ENCODE measurements around the gene LRRC55. TPM values are rescaled to one million over a fixed set of nuclear protein-coding genes. Genes with fewer than 3 reads are reported as not detected.

LRRC55 gene
- total RNA-seq, 1 experiment from 2014 or later, result 0.79 TPM

DNA sequence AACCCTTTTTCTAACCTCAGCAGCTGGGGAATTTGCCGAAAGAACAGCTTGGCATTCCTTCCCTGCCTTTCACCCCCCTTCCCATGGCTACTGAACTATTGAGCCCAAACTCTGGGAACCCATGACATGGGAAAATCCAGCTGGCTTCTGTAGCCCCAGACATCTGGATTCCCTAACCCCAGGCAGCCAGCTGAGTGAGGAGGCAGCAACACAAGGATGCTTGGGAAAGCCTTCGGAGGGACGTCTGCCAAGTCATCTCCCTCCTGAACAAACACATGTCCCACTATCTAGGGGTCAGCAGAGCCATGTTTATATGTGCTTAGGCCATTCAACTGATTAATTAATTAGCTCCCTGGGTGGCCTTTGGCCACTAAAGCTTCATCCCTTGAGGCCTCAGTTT is 21.6 kb downstream of the LRRC55 start:
- CTCF ChIA-PET, result interaction anchor here (1.3 to 3.2 kb wide), 4 partner anchors 10 to 72 kb away, joined by 3 to 48 read pairs (median 6); no protein-coding TSS in a partner anchor
- POLR2A ChIA-PET, result interaction anchor here (0.6 kb wide), 1 partner anchor 572 kb away, joined by 3 read pairs; no protein-coding TSS in a partner anchor
- no peak overlapping the region for H3K4me3 Mint-ChIP-seq
- H3K27ac Mint-ChIP-seq, result no peak overlapping the region
- no peaks in the 10 kb centered on the region for H3K36me3 Mint-ChIP-seq
- TF ChIP-seq, protein P1, sequence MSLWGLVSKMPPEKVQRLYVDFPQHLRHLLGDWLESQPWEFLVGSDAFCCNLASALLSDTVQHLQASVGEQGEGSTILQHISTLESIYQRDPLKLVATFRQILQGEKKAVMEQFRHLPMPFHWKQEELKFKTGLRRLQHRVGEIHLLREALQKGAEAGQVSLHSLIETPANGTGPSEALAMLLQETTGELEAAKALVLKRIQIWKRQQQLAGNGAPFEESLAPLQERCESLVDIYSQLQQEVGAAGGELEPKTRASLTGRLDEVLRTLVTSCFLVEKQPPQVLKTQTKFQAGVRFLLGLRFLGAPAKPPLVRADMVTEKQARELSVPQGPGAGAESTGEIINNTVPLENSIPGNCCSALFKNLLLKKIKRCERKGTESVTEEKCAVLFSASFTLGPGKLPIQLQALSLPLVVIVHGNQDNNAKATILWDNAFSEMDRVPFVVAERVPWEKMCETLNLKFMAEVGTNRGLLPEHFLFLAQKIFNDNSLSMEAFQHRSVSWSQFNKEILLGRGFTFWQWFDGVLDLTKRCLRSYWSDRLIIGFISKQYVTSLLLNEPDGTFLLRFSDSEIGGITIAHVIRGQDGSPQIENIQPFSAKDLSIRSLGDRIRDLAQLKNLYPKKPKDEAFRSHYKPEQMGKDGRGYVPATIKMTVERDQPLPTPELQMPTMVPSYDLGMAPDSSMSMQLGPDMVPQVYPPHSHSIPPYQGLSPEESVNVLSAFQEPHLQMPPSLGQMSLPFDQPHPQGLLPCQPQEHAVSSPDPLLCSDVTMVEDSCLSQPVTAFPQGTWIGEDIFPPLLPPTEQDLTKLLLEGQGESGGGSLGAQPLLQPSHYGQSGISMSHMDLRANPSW (CRISPR knock-in tag; conservative IDR thresholded peaks at IDR 0.05; ENCODE audit: low read depth), result no peak
- TF ChIP-seq, protein P2, sequence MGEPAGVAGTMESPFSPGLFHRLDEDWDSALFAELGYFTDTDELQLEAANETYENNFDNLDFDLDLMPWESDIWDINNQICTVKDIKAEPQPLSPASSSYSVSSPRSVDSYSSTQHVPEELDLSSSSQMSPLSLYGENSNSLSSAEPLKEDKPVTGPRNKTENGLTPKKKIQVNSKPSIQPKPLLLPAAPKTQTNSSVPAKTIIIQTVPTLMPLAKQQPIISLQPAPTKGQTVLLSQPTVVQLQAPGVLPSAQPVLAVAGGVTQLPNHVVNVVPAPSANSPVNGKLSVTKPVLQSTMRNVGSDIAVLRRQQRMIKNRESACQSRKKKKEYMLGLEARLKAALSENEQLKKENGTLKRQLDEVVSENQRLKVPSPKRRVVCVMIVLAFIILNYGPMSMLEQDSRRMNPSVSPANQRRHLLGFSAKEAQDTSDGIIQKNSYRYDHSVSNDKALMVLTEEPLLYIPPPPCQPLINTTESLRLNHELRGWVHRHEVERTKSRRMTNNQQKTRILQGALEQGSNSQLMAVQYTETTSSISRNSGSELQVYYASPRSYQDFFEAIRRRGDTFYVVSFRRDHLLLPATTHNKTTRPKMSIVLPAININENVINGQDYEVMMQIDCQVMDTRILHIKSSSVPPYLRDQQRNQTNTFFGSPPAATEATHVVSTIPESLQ (CRISPR knock-in tag; IDR thresholded peaks at IDR 0.05), result no peak
- TF ChIP-seq TCF7 (CRISPR knock-in tag; IDR thresholded peaks at IDR 0.05; ENCODE audit: low read depth), result no peak
- TF ChIP-seq, protein P3, sequence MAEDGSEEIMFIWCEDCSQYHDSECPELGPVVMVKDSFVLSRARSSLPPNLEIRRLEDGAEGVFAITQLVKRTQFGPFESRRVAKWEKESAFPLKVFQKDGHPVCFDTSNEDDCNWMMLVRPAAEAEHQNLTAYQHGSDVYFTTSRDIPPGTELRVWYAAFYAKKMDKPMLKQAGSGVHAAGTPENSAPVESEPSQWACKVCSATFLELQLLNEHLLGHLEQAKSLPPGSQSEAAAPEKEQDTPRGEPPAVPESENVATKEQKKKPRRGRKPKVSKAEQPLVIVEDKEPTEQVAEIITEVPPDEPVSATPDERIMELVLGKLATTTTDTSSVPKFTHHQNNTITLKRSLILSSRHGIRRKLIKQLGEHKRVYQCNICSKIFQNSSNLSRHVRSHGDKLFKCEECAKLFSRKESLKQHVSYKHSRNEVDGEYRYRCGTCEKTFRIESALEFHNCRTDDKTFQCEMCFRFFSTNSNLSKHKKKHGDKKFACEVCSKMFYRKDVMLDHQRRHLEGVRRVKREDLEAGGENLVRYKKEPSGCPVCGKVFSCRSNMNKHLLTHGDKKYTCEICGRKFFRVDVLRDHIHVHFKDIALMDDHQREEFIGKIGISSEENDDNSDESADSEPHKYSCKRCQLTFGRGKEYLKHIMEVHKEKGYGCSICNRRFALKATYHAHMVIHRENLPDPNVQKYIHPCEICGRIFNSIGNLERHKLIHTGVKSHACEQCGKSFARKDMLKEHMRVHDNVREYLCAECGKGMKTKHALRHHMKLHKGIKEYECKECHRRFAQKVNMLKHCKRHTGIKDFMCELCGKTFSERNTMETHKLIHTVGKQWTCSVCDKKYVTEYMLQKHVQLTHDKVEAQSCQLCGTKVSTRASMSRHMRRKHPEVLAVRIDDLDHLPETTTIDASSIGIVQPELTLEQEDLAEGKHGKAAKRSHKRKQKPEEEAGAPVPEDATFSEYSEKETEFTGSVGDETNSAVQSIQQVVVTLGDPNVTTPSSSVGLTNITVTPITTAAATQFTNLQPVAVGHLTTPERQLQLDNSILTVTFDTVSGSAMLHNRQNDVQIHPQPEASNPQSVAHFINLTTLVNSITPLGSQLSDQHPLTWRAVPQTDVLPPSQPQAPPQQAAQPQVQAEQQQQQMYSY (CRISPR knock-in tag; IDR thresholded peaks at IDR 0.05), result no peak
- DNase-seq (ENCODE audit: low spot score) (no peak), ATAC-seq (no peak)
- peaks cover 4% of the 10 kb centered on the region for H3K27me3 Mint-ChIP-seq (ENCODE audit: low read depth)
- peaks cover 39% of the 10 kb centered on the region for H3K4me1 Mint-ChIP-seq
- peaks cover 5% of the 10 kb centered on the region; the same call in 1 of the 2 replicates for H3K9me3 Mint-ChIP-seq

DNA sequence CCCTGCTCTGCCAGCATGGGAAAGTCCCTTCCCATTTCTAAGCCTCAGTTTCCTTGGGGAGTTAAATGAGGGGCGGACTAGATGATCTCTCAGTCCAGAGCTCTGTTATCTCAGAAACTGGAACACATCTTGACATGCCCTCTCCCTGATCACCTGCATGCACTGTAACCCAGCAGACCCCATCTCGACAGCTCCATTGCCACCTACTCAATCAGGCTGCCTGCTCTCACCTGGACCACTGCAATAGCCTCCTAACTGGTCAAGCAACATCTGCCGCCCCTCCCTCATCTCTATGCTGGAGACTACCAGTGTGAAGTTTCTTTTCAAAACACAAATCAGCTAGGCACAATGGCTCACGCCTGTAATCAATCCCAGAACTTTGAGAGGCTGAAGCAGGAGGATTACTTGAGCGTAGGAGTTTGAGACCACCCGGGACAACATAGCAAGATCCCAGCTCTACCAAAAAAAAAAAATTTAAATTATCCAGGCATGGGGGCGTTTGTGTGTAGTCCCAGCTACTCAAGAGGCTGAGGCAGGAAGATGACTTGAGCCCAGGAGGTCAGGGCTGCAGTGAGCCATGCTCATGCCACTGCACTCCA is 22.2 kb downstream of the LRRC55 start:
- Mint-ChIP-seq H3K4me1 (peaks cover 39% of the 10 kb centered on the region), H3K27ac (no peak overlapping the region), H3K9me3 (peaks cover 5% of the 10 kb centered on the region; the same call in 1 of the 2 replicates), H3K27me3 (ENCODE audit: low read depth) (peaks cover 4% of the 10 kb centered on the region), H3K36me3 (no peaks in the 10 kb centered on the region), H3K4me3 (no peak overlapping the region)
- no peak for TF ChIP-seq NR3C1 (CRISPR knock-in tag; conservative IDR thresholded peaks at IDR 0.05; ENCODE audit: low read depth)
- TF ChIP-seq ZNF121 (CRISPR knock-in tag; IDR thresholded peaks at IDR 0.05), result peak; percentile 68; the same call in 1 of the 2 replicates
- no peak for DNase-seq (ENCODE audit: low spot score)
- ChIA-PET POLR2A (no interaction called here), CTCF (interaction anchor here (1.3 to 3.2 kb wide), 5 partner anchors 9 to 73 kb away, joined by 3 to 48 read pairs (median 7); no protein-coding TSS in a partner anchor)
- ATAC-seq, result no peak

DNA sequence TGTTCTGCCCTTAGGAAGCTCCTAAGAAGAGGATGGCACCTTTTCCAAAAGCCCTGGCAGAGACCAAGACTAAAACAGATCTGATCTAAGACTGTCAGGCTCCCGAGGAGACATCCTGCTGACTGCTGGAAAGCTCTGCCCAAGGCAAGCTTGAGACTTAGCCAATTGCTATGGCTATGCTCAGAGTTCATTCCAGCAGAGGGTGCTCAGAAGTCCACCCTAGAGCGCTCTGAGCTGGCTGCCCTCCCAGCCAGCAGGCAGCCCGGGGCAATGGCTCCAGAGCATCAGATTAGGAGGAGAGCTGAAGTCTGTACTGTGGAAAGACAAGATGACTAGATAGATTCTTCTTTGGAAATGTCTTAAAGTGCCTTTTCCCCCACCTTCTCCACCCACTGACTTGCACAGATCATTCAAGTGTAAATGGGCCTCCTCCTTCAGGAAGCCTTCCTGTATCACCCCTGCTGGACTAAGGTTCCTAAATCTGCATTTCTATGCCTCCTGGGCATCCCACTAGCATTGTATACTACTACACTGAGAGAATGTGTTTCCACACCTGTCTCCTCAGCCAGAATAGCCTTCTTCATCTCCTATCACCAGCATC is 23.4 kb downstream of the LRRC55 start:
- Mint-ChIP-seq H3K36me3 (no peaks in the 10 kb centered on the region), H3K27me3 (ENCODE audit: low read depth) (peaks cover 4% of the 10 kb centered on the region), H3K4me3 (peak overlapping the region; percentile 28; the same call in 1 of the 2 replicates), H3K9me3 (peaks cover 5% of the 10 kb centered on the region; the same call in 1 of the 2 replicates), H3K4me1 (peaks cover 39% of the 10 kb centered on the region), H3K27ac (peak overlapping the region; percentile 85; the same call in 1 of the 2 replicates)
- peak; percentile 89 for ATAC-seq
- ChIA-PET POLR2A (interaction anchor here (0.6 kb wide), 1 partner anchor 8 kb away, joined by 4 read pairs; no protein-coding TSS in a partner anchor), CTCF (interaction anchor here (1.2 to 3.2 kb wide), 5 partner anchors 8 to 364 kb away, joined by 3 to 48 read pairs (median 7); no protein-coding TSS in a partner anchor)
- TF ChIP-seq ZNF121 (CRISPR knock-in tag; IDR thresholded peaks at IDR 0.05) (no peak), NFE2L1 (CRISPR knock-in tag; IDR thresholded peaks at IDR 0.05) (no peak)
- TF ChIP-seq, protein P4, sequence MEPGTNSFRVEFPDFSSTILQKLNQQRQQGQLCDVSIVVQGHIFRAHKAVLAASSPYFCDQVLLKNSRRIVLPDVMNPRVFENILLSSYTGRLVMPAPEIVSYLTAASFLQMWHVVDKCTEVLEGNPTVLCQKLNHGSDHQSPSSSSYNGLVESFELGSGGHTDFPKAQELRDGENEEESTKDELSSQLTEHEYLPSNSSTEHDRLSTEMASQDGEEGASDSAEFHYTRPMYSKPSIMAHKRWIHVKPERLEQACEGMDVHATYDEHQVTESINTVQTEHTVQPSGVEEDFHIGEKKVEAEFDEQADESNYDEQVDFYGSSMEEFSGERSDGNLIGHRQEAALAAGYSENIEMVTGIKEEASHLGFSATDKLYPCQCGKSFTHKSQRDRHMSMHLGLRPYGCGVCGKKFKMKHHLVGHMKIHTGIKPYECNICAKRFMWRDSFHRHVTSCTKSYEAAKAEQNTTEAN (CRISPR knock-in tag; IDR thresholded peaks at IDR 0.05), result 0 out of 2 replicates have a peak, but pooled peaks have one; percentile 62
- no peak for DNase-seq (ENCODE audit: low spot score)

Data from WTC11 (cell line).